OCI-LY1 (cell line): Measurements from ENCODE around the gene PGBD5.

ENCODE experiments used
- H2AFZ ChIP-seq: fragments of 200-600 bp; sonication (generic), shearing (Covaris generic); 2 replicates; pipeline ENCODE4 v1.6.0; 2014; ENCODE audit warnings: antibody characterized with exemption, mild to moderate bottlenecking, low read length
- H3F3A ChIP-seq: fragments of 200-600 bp; sonication (generic), shearing (Covaris generic); 2 replicates; pipeline ENCODE4 v1.6.0; 2014; ENCODE audit warnings: mild to moderate bottlenecking, antibody characterized with exemption, low read length, moderate library complexity; ENCODE audit not compliant: insufficient read depth
- H3K27ac ChIP-seq: fragments of 200-600 bp; sonication (generic); 2 replicates; pipeline ENCODE4 v1.5.1; 2014; ENCODE audit warnings: low read length, mixed run types, mild to moderate bottlenecking, low read depth; ENCODE audit not compliant: poor library complexity, severe bottlenecking
- H3K27me3 ChIP-seq: fragments of 200-600 bp; sonication (generic); 2 replicates; pipeline ENCODE4 v1.6.0; 2014; ENCODE audit warnings: antibody characterized with exemption, mild to moderate bottlenecking, low read length, moderate library complexity; ENCODE audit not compliant: insufficient read depth
- H3K36me3 ChIP-seq: fragments of 200-600 bp; sonication (generic); 2 replicates; pipeline ENCODE4 v1.6.1; 2014; ENCODE audit warnings: mild to moderate bottlenecking, antibody characterized with exemption, low read length, moderate library complexity, mixed read lengths; ENCODE audit not compliant: insufficient read depth
- H3K4me1 ChIP-seq: fragments of 200-600 bp; sonication (generic); 2 replicates; pipeline ENCODE4 v1.5.1; 2014; ENCODE audit warnings: mild to moderate bottlenecking, low read length, moderate library complexity; ENCODE audit not compliant: insufficient read depth, severe bottlenecking
- H3K4me2 ChIP-seq: fragments of 200-600 bp; sonication (generic), shearing (Covaris generic); 2 replicates; pipeline ENCODE4 v1.6.1; 2014; ENCODE audit warnings: low read length
- H3K4me3 ChIP-seq: fragments of 200-600 bp; sonication (generic); 2 replicates; pipeline ENCODE4 v1.5.1; 2014; ENCODE audit warnings: low read length, low read depth, mild to moderate bottlenecking, mixed read lengths; ENCODE audit not compliant: poor library complexity, severe bottlenecking
- H3K79me2 ChIP-seq: fragments of 200-600 bp; shearing (Covaris generic); 2 replicates; pipeline ENCODE4 v1.6.1; 2016; ENCODE audit warnings: mixed run types, low read length, mixed read lengths; ENCODE audit not compliant: insufficient read depth
- H3K9ac ChIP-seq: fragments of 200-600 bp; sonication (generic), shearing (Covaris generic); 2 replicates; pipeline ENCODE4 v1.6.1; 2014; ENCODE audit warnings: mild to moderate bottlenecking, low read length, mixed read lengths
- H3K9me2 ChIP-seq: fragments of 200-600 bp; sonication (generic), shearing (Covaris generic); 2 replicates; pipeline ENCODE4 v1.6.1; 2014; ENCODE audit warnings: low read depth, mild to moderate bottlenecking, low read length, mixed read lengths
- H3K9me3 ChIP-seq: fragments of 200-600 bp; shearing (Covaris generic); 2 replicates; pipeline ENCODE4 v1.6.1; 2014; ENCODE audit warnings: low read length, mixed read lengths
- H4K20me1 ChIP-seq: fragments of 200-600 bp; sonication (generic), shearing (Covaris generic); 2 replicates; pipeline ENCODE4 v1.6.0; 2016; ENCODE audit warnings: mild to moderate bottlenecking, low read length; ENCODE audit not compliant: insufficient read depth
- CTCF ChIP-seq: fragments of 200-600 bp; sonication (generic), shearing (Covaris generic); IDR thresholded peaks from 2 replicates; pipeline ENCODE4 v1.5.1; 2017; ENCODE audit warnings: mild to moderate bottlenecking, antibody characterized with exemption, low read length, moderate library complexity, mixed read lengths
- EZH2 ChIP-seq: fragments of 200-600 bp; sonication (generic), shearing (Covaris generic); IDR thresholded peaks from 2 replicates; pipeline ENCODE4 v1.8.0; 2017; ENCODE audit warnings: borderline replicate concordance, mixed run types, mild to moderate bottlenecking, antibody characterized with exemption, low read length, moderate library complexity, mixed read lengths

Gene PGBD5

GRCh38 chr1:230349020-230349393 is 77.1 kb downstream of the PGBD5 start:
- H3K4me3 ChIP-seq, result no peak overlapping the region
- no peaks in the 10 kb centered on the region for H4K20me1 ChIP-seq
- H3K4me2 ChIP-seq, result no peak overlapping the region
- no peaks in the 10 kb centered on the region for H3F3A ChIP-seq
- H3K36me3 ChIP-seq, result no peaks in the 10 kb centered on the region
- H2AFZ ChIP-seq, result no peak overlapping the region
- H3K27ac ChIP-seq, result no peak overlapping the region
- no peak overlapping the region for H3K9ac ChIP-seq
- H3K79me2 ChIP-seq, result no peaks in the 10 kb centered on the region
- H3K9me2 ChIP-seq, result no peaks in the 10 kb centered on the region
- TF ChIP-seq CTCF (no peak), EZH2 (no peak)
- H3K27me3 ChIP-seq, result no peaks in the 10 kb centered on the region; the same call in 1 of the 2 replicates
- no peaks in the 10 kb centered on the region for H3K4me1 ChIP-seq
- no peaks in the 10 kb centered on the region for H3K9me3 ChIP-seq

GRCh38 chr1:230348386-230349019 is 77.6 kb downstream of the PGBD5 start:
- Histone ChIP-seq H4K20me1 (no peaks in the 10 kb centered on the region), H3F3A (no peaks in the 10 kb centered on the region), H3K36me3 (no peaks in the 10 kb centered on the region), H3K9ac (no peak overlapping the region), H2AFZ (no peak overlapping the region), H3K4me2 (no peak overlapping the region), H3K4me3 (no peak overlapping the region), H3K27ac (no peak overlapping the region), H3K4me1 (no peaks in the 10 kb centered on the region), H3K27me3 (no peaks in the 10 kb centered on the region; the same call in 1 of the 2 replicates), H3K9me3 (no peaks in the 10 kb centered on the region), H3K79me2 (no peaks in the 10 kb centered on the region), H3K9me2 (no peaks in the 10 kb centered on the region)
- TF ChIP-seq CTCF (no peak), EZH2 (no peak)

GRCh38 chr1:230347896-230348295 is 78.2 kb downstream of the PGBD5 start:
- Histone ChIP-seq H3K4me2 (no peak overlapping the region), H3K9me3 (no peaks in the 10 kb centered on the region), H3F3A (no peaks in the 10 kb centered on the region), H4K20me1 (no peaks in the 10 kb centered on the region), H3K36me3 (no peaks in the 10 kb centered on the region), H3K4me3 (no peak overlapping the region), H3K9me2 (no peaks in the 10 kb centered on the region), H3K4me1 (no peaks in the 10 kb centered on the region), H3K9ac (no peak overlapping the region), H2AFZ (no peak overlapping the region), H3K27me3 (no peaks in the 10 kb centered on the region; the same call in 1 of the 2 replicates), H3K27ac (no peak overlapping the region), H3K79me2 (no peaks in the 10 kb centered on the region)
- no peak for TF ChIP-seq EZH2
- no peak for TF ChIP-seq CTCF
